ENCODE data around the gene CAPZB. TPM values are rescaled to one million over a fixed set of nuclear protein-coding genes. Genes with fewer than 3 reads are reported as not detected.
"Not testable (repeated sequence)": the region's sequence is repeated elsewhere in the genome, so short reads cannot be mapped to it uniquely, and the experiment has no call there.

Gene CAPZB
- total and polyA plus RNA-seq, 12 donors: 99.7 to 386 (median 164) TPM

DNA sequence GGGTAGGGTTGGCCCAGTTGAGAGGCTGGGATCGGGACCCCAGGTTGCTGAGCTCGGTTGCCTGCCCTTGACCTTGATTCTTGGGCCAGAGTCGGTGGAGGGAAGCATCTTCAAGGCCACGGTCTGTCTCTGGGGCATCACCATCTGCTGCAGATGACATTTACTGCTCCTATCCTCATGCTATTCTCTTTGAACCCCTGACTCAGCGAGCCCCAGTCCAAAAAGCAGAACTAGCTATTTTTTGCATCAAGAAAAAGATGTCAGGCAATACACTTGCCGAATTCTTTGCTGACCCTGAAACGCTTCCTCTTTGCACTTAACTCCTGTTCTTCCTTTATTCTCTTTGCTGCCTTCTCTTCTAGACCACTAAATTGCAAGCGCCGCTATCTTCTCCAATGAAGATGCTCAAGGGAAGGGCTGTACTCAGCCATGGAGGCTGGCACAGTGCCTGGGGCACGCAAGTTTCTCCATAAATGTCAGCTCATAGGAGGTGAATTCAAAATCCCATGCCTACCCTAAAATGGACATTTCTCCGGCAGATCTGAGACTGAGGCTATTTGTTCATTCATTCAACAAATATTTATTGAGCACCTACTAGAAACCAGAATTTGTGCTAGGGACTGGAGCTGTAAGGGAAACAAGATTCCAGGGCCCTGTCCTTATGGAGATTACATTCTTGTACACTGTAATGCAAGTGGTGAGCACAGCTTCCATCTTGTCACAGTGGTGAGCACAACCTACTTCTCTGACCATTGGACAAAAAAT lies 20.5 kb upstream of the CAPZB start:
- Histone ChIP-seq H3K27me3 (no peaks in the 10 kb centered on the region), H3K36me3 (replicated peaks in 1 of 2) (no peaks in the 10 kb centered on the region), H3K4me3 (no peak overlapping the region), H3K27ac (peak overlapping the region; percentile 4 to 94 (median 72)), H3K9me3 (replicated peaks in 1 of 3) (no peaks in the 10 kb centered on the region), H3K4me1 (replicated peaks in 1 of 2) (peaks cover 11 to 41% of the 10 kb centered on the region in 2 donors)
- intact Hi-C loops (cut with DNase I): no loop called here
- WGBS, 4 donors: 33 to 45% (median 38%) methylated on average over 11 of the region's 11 CpGs
- DNase-seq: peak in 6 of 7 donors; percentile 46 to 73 (median 53)
- TF ChIP-seq CTCF (IDR thresholded peaks at IDR 0.05) (no peak), POLR2A (IDR thresholded peaks at IDR 0.05) (no peak)

GRCh38 chr1:19504796-19505692 lies 19.7 kb upstream of the CAPZB start:
- TF ChIP-seq POLR2A (IDR thresholded peaks at IDR 0.05) (no peak), CTCF (IDR thresholded peaks at IDR 0.05) (no peak)
- no peak overlapping the region for H3K4me3 ChIP-seq
- intact Hi-C loops (cut with DNase I): no loop called here
- peaks cover 11 to 41% of the 10 kb centered on the region in 2 donors for H3K4me1 ChIP-seq (replicated peaks in 1 of 2)
- H3K36me3 ChIP-seq (replicated peaks in 1 of 2): no peaks in the 10 kb centered on the region
- H3K27ac ChIP-seq: peak overlapping the region; percentile 4 to 94 (median 72)
- no peaks in the 10 kb centered on the region for H3K27me3 ChIP-seq
- WGBS, 4 donors: 21 to 32% (median 25%) methylated on average over 6 of the region's 6 CpGs
- DNase-seq: peak in 5 of 7 donors; percentile 60 to 85 (median 69)
- no peaks in the 10 kb centered on the region for H3K9me3 ChIP-seq (replicated peaks in 1 of 3)

- H3K27ac ChIP-seq; H3K36me3 ChIP-seq (replicated peaks in 1 of 2); H3K27me3 ChIP-seq; intact Hi-C loops (cut with DNase I); H3K9me3 ChIP-seq (replicated peaks in 1 of 3); H3K4me3 ChIP-seq; DNase-seq: not testable (repeated sequence)
- 84 to 94% (median 88%) methylated on average over 6 of the region's 6 CpGs for WGBS, 4 donors
- peaks cover 11 to 31% of the 10 kb centered on the region in 2 donors for H3K4me1 ChIP-seq (replicated peaks in 1 of 2)
Observed at GRCh38 chr1:19502284-19502683, 16.9 kb upstream of the CAPZB start.

DNA sequence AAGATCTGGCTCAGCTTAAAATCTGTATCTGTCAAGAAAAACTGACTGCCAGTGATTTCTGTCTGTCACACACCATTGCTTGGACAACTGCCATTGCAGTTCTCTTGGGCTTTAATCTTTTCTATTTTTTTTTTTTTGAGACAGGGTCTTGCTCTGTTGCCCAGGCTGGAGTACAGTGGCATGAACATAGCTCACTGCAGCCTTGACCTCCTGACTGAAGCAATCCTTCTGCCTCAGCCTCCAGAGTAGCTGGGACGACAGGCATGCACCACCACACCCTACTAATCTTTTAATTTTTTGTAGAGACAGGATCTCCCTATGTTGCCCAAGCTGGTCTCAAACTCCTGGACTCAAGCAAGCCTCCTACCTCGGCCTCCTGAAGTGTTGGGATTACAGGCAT lies 14.5 kb upstream of the CAPZB start:
- H3K27ac ChIP-seq; H3K27me3 ChIP-seq; intact Hi-C loops (cut with DNase I); H3K36me3 ChIP-seq (replicated peaks in 1 of 2); H3K4me3 ChIP-seq; DNase-seq; H3K9me3 ChIP-seq (replicated peaks in 1 of 3): not testable (repeated sequence)
- WGBS, 4 donors: 73 to 89% (median 80%) methylated on average over 2 of the region's 2 CpGs
- peaks cover 0 to 27% of the 10 kb centered on the region in 2 donors for H3K4me1 ChIP-seq (replicated peaks in 1 of 2)

DNA sequence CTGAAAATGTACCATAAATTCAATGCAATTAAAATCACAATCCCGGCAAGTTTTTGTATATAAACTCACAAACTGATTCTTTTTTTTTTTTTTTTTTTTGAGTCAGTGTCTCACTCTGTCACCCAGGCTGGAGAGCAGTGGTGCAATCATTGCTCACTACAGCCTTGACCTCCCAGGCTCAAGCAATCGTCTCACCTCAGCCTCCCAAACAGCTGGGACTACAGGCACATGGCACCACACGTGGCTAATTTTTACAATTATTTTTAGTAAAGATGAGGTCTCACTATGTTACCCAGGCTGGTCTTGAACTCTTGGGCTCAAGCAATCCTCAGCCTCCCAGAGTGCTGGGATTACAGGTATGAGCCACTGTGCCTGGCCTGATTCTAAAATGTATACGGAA lies 12.1 kb upstream of the CAPZB start:
- Histone ChIP-seq H3K27ac (peak overlapping the region in 1 of 5 donors; percentile 44), H3K4me1 (replicated peaks in 1 of 2) (peaks cover 0 to 25% of the 10 kb centered on the region in 2 donors)
- WGBS, 4 donors: 48 to 52% (median 49%) methylated on average over 4 of the region's 4 CpGs
- H3K9me3 ChIP-seq (replicated peaks in 1 of 3); H3K27me3 ChIP-seq; H3K4me3 ChIP-seq; intact Hi-C loops (cut with DNase I); H3K36me3 ChIP-seq (replicated peaks in 1 of 2): not testable (repeated sequence)
- DNase-seq: peak in 6 of 7 donors; percentile 64 to 82 (median 68)

All from adrenal gland (tissue), 12 donors.